Hair follicular keratinocyte (primary cell): ENCODE measurements around the gene CCL2. TPM values are rescaled to one million over a fixed set of nuclear protein-coding genes. Genes with fewer than 3 reads are reported as not detected.

Experiments used
- total RNA-seq: library from RNA; depleted of rRNA; stranded (reverse); fragments of >200 nt; gene quantifications from 2 replicates; pipeline ENCODE4 v1.2.3, GENCODE V29; 2015

The CCL2 gene
- not detected in 2 replicates for total RNA-seq

GRCh38 chr17:34254651-34255380 lies at the start of gene CCL2:
TSS of gene CCL2 (plus strand) at chr17:34255285. CDS start at chr17:34255350, 65 bp downstream.

DNA sequence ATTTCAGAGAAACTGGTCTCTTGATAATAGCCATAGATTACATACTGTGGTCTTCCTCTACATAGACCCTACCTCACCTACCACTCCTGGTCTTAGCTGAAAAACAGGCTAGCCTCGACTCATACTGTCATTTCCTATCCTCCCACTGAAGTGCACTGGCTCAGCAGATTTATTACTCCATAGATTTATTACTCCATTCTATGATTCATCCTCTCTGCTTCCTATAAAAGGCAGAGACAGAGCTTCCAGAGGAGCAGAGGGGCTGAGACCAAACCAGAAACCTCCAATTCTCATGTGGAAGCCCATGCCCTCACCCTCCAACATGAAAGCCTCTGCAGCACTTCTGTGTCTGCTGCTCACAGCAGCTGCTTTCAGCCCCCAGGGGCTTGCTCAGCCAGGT lies 14.9 kb downstream of the CCL2 start, which contains the start of gene CCL7:
Gene CCL7, plus strand, starts transcription at position 253 of the 400 bp plus-strand sequence. Its CDS starts 70 bp downstream, at position 323.

DNA sequence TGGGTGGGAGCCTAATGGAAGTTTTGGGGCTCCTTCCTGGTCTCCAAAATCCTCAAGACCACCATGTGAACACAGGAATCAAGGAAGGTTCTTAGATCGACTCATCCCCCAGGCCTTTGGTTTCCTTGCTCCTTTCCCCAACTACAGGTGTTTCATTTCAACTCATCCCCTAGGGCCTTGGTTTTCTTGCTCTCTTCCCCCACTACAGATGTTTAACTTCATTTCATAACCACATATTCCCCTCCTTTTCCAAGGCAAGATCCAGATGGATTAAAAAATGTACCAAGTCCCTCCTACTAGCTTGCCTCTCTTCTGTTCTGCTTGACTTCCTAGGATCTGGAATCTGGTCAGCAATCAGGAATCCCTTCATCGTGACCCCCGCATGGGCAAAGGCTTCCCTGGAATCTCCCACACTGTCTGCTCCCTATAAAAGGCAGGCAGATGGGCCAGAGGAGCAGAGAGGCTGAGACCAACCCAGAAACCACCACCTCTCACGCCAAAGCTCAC lies 30.3 kb downstream of the CCL2 start, which contains the start of gene CCL11:
Gene CCL11, plus strand, starts transcription at position 457 of the 507 bp plus-strand sequence. CDS start 67 bp downstream, outside the sequence.

Other genes with a start within 250 kb of the CCL2 start
- gene CCL7, start 14.9 kb downstream of the CCL2 start, total RNA-seq = not detected in 2 replicates
- gene CCL11, start 30.5 kb downstream of the CCL2 start, total RNA-seq = not detected in 2 replicates
- not detected in 2 replicates for gene CCL8, start 64.2 kb downstream of the CCL2 start, total RNA-seq
- gene CCL13, start 101.2 kb downstream of the CCL2 start, total RNA-seq = not detected in 2 replicates
- not detected in 2 replicates for gene CCL1, start 107.9 kb downstream of the CCL2 start, total RNA-seq